Gastrocnemius medialis (tissue), 4 donors: Measurements from ENCODE around the gene SCNN1A.

ENCODE experiments used
- CTCF ChIP-seq, 5 experiments: fragments of 450-650 bp in 3 of 5; fragments of 200-600 bp in 2 of 5; sonication (generic) in 2 of 5; IDR thresholded peaks in 4 of 5; conservative IDR thresholded peaks in 1 of 5; 1 replicate in 4 of 5; 2 replicates in 1 of 5; pipeline ENCODE4 v1.5.1; 2016 to 2019; ENCODE audit warnings: antibody characterized with exemption in 5 of 5, mild to moderate bottlenecking in 3 of 5, moderate library complexity in 3 of 5
- POLR2A ChIP-seq, 2 donors: fragments of 450-650 bp; IDR thresholded peaks; one replicate each; pipeline ENCODE4 v1.6.1; 2017; ENCODE audit warnings: antibody characterized with exemption in 2 of 2, mild to moderate bottlenecking in 2 of 2, moderate library complexity in 2 of 2

DNA sequence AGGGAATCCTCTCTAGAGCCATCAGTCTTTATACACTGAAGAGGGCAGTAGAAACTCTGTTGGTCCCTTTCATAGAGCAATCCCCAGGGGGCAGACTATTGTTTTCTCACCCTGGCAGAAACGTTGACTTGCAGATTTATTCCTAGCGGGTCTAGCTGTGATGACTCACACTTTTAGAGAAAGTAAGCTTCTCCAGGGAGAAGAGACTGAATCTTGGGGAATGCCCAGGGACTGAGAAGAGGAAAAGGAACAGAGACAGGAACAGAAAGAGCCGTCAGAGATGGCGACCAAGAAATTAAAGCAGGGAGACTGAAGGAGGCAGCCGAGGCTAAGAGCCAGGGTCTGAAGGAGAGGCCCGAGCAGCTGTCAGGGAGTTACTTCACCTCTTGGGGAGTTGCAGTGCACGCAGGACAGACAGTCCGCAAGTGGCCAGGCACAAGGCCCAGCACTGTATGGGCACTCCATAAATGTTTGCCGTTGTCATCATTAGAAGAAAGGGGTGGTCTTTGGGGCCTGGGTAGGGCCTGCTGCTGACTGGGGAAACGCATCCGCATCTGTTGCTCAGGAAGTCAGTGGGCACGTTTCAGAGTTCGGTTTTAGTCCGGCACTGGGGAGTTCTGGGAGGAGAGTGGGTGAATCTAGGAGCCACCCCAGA lies 51.9 kb downstream of the SCNN1A start:
- TF ChIP-seq CTCF (IDR thresholded peaks at IDR 0.05 in 4 of 5, conservative IDR thresholded peaks at IDR 0.05 in 1 of 5) = peak; percentile 30 to 45 (median 40)
- TF ChIP-seq POLR2A (IDR thresholded peaks at IDR 0.05) = no peak
